Hematopoietic multipotent progenitor cell treated with erythropoietin and hydrocortisone succinate and interleukin-3 and kit ligand, for 17 days (in vitro differentiated cells): ENCODE data around the gene DYDC2.
"Not testable (repeated sequence)": the region's sequence is repeated elsewhere in the genome, so short reads cannot be mapped to it uniquely, and the experiment has no call there.

Source experiments
- DNase-seq: peaks from one replicate; pipeline ENCODE4 v3.0.0-alpha.2; 2015; ENCODE audit warnings: low spot score

DYDC2 gene, protein sequence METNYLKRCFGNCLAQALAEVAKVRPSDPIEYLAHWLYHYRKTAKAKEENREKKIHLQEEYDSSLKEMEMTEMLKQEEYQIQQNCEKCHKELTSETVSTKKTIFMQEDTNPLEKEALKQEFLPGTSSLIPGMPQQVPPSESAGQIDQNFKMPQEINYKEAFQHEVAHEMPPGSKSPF

DNA sequence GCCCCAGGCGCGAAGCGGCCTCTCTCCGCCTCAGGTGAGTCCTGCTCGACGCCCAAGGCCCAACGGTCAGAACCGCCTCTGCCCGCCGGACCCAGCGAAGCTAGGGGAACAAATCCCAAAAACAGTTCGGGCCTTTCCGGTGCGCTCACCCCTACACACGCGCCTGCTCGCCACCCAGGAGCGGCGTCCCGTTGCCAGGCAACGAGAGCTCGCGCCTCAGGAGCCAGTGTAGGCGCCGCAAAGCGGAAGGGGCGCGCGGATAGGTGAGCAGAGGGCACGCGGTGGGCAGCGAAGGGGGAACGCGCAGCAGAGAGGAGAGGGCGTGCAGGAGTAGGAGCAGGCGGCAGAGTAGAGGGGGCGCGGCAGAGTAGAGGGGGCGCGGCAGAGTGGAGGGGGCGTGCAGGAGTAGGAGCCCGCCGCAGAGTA is at the start of gene DYDC2, which contains the start of gene DYDC1:
Gene DYDC2 (plus strand): TSS at position 219 of the 426 bp plus-strand sequence. CDS start 5,663 bp downstream, outside the sequence.
Gene DYDC1 (minus strand): TSS at position 193 of the 426 bp plus-strand sequence. CDS start 4,154 bp downstream, outside the sequence.
- DNase-seq = no peak

DNA sequence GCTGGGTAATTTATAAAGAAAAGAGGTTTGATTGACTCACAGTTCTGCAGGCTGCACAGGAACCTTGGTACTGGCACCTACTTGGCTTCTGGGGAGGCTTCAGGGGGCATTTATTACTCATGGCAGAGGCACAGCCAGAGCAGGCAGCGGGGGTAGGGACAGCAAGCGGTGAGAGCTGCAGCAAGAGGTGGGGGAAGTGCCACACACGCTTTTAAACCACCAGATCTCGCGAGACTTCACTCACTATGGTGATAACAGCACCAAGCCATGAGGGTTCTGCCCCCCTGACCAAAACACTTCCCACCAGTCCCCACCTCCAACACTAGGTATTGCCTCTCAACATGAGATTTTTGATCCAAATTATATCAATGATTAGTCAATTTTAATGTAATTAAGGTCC is 43.1 kb upstream of the DYDC2 start:
- DNase-seq = no peak

DNA sequence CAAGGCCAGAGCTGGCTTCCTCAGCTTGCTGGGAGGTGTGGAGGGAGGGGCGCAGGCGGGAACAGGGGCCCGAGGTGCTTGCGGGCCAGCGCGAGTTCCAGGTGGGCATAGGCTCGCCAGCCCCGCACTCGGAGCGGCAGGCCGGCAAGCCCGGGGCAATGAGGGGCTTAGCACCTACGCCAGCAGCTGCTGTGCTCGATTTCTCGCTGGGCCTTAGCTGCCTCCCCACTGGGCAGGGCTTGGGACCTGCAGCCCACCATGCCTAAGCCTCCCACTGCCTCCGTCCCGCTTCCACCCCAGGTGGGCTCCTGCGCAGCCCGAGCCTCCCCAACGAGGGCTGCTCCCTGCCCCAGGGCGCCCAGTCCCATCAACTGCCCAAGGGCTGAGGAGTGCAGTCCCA is 41.2 kb upstream of the DYDC2 start:
- DNase-seq = no peak

DNA sequence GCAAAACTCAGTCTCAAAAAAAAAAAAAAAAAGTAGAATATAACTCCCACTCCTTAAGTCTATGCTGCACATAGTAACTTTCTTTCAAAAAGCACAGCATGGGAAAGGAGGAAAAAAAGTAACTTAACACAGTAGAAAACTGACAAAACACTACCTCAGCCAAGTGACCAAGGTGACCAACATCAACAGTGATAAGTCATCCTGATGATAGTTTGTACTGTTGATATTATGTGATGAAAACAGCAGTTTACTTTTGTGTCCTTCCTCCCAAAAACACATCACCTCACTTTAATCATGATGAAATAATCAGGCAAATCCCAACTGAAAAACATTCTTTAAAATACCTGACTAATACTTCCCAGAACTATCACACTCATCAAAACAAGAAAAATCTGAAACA is 37.8 kb upstream of the DYDC2 start:
- no peak for DNase-seq

DNA sequence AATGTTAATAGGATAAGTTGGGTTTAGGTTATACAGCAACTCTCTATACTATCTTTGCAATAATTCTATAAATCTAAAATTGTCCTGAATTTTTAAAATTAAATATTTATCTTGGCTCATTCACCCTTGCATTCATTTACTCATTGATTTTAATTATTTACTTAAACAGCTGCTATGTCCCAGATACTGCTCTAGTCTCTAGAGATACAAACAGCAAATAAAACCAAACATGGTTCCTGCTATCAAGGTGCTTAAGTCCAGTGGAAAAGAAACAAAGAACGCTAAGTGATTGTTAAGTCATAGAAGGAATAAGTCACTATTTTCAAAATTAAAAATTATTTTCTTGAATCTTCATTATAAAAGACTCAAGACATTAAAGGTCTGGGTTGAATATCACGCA is 37.3 kb upstream of the DYDC2 start:
- no peak for DNase-seq

DNA sequence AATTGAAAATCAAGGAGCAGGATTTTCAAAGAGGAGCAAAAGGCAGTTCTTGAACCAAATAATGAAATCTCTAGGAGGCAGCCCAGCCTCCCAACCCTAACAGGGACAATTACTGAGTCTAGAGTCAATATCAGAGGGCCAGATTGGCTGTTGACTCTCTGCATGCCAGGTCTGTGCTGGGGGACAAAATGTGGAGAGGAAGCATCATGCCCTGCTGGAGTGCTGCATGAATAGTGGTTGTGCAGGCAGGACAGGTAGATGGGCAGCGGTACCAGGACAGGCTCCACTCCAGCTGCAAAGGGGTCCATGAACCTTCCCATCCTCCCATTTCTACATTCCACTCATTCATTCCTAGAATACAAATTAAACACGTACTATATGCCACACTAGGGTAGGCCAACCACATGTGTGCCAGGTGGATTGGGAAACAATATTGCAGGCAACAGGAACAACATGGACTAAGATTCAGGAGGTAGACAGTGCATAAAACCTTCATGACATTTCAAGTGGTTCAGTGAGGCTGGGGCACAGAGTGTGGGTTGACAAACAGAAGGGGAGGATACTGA is 36.8 kb upstream of the DYDC2 start:
- DNase-seq = no peak

DNA sequence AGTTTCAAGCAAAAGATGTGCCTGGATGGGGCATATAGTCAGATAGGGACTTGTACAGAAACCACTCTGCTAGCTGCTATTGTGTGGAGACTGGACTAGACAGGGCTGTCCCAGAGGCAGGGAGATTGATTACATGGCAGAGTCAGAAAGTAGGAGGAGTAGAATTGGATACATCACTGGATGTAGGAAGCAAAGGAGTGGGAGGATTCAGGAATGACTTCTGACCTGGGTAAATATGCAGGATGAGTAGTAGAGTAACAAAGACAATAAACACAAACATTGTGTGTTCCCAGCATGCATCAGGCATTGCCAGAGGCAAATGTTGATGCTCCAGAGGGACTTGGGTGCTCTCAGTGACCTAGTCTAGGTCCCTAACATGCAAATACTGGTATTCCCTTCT is 36.2 kb upstream of the DYDC2 start:
- no peak for DNase-seq

DNA sequence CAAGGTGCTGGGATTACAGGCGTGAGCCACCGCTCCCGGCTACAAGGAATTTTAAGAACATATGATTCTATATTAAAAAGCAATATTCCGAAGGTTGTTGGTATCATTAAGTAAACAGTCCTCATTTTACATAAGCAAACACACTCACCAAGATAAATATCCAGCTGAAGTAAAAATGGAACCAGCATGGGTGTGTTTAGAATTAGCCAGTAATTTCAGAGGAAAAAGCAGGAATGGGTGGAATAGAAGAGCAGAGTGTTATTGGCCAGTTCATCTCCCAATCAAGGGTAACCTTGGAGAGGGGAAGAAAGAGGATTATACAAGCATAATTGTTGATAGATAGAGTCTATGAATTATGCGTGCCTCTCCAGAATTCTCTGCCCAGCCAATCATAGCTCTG is 35.4 kb upstream of the DYDC2 start:
- no peak for DNase-seq

DNA sequence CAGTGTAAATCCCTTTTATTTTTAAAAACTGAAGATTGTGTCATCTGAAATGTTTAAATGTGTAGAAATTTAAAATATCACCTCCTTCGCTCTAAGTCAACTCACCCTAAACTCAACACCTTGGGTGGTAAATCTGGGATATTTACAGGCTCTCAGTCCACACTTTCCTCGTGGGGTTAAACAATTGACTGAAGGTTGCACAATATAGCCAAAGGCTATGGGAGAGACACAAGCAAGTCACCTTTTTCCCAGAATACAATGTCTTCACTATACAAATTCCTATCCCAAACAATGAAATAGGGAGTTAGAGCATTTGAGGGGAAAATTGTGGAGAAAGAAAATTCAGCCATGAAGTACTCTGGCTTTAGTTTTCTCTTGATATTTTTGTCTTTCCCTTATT is 34.4 kb upstream of the DYDC2 start:
- DNase-seq = no peak

DNA sequence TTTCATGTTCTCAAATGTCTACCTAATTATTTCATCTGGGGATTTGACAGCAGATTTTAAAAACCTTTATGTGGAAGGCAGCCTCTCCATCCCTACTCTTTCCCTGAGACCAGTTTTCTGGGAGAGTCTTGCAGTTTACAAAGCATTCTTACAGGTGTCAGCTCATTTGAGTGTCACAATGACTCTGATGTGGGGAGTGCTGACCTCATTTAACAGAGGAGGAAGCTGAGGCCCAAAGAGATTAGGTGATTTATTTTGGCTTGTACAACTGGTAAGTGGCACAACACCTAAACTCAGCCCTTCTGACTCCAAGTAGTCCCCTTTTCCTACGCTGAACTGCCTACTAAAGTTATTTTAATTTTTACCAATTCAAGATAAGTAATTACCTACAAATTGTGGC is 33.9 kb upstream of the DYDC2 start:
- DNase-seq = no peak

DNA sequence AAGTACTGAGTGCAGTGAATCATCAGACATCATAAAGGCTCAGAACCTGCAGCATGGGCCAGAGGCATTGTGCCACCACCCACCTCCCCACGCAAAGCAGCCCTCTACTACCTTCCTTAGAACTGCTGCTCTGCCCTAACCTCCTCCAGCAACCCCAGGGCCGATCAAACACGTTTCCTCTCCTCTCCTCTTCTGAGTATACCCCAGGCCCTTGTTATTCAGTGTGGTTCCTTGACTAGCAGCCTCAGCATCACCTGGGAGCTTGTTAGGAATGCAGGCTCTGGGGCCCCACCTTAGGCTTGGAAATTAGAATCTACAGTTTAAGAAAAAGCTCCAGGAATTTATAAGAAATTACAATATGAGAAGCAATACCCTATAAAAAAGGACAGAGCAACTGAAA is 33.3 kb upstream of the DYDC2 start:
- no peak for DNase-seq

DNA sequence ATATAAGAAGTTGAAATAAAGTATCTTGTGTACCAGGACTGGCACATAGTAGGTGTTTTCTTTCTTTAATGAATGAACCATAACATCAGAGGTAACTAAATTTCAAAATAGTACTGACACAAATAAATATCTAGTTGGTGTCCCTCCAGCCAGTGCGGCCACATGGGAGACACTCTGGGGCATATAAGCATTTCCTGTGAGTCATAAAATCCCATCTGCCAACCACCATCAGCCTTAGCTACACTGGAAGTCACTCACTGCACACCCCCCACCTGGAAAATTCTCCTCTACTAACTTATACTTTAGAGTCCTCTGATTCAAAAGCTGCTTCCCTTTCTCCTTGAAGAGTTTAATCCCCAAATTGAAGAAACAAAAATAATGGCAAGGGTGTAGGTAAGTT is 32.5 kb upstream of the DYDC2 start:
- DNase-seq = no peak

DNA sequence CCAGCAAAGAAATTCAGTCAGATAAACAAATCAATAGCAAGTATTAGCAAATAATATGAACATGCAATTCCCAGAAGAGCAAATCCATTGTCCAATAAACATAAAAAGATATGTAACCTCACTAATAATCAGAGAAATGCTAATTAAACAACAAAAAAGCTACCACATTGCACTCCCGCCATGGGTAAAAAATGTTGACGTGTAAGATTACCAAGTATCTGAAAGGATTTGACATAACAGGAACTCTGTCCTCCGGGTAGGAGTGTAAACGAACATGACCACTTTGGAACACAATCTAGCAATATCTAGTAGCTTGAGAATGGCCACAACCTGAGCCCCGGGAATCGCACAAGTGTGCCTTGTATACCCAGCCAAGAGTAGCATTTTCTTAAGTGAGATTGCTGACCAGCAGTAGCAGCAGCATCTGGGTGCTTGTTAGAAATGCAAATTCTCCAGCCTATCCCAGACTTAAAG is 31.7 kb upstream of the DYDC2 start:
- DNase-seq = no peak

DNA sequence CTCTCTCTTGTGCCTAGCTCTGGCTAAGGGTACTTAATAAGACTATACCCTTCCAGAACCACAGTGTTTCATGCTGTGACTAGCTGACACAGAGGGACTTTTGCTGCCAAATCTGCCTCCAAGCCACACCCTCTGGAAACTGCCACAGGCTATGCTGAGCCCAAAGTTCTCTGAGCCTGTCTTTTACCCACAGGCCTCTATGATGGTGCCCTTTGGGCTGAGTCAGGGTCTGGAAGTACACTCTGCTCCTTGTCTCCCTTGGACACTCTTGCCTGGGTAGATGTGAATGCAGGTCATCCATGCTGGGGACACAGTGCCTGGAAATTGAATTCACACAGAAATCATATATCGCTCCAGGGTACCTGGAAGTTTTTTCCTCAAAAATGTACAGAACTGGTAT is 22.6 kb upstream of the DYDC2 start:
- no peak for DNase-seq

DNA sequence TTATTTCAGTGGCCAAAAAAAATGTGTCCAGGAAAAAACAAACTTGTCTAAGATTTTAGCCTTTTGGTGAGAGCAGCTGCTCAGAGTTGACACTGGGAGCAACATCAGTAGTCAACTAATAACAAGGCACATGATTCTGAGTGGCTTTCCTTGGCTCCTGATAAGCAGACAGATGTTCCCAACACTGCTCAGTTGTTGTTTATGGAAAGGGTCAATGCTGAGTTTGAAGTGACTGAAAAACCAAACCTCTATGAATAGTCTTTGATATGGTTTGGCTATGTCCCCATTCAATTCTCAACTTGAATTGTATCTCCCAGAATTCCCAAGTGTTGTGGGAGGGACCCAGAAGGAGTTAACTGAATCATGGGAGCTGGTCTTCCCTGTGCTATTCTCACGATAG is 12.3 kb upstream of the DYDC2 start:
- DNase-seq = no peak

DNA sequence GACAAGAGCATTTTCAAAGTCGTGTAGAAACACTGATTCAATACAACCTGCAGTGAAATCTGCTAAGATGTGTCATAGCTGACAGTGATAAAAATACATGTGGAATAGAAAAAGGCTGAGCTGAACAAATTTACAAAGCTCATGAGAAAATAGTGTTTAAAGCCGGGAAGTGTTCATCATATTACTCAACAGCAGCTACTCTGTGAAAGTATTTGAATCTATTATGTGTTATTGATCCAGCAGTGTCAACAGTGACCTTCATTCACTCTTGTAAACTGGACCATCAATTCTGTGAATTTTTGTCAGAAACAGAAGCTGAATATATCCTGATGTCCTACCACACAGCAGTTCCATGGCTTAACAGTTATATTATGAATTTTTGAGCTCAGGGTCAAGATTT is 11.7 kb upstream of the DYDC2 start:
- no peak for DNase-seq

DNA sequence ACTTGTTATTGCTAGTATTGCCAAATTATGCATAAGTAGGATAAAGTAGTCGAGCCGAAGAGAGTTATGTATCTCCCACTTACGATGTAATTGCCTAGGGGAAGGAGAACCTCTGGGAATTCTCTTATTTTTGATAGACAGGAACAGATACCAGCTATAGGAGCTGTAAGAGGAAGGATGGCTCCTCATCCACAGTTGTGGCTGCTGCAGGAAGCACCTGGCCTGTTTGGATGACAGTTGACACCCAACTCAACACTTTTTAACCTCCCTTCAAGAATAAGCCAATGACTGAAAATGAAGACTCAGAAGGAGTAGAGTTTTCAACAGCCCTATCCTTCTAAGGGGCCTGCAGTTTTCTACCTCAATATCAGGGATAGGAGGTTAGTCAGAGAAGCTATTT is 6.3 kb upstream of the DYDC2 start:
- DNase-seq = no peak

DNA sequence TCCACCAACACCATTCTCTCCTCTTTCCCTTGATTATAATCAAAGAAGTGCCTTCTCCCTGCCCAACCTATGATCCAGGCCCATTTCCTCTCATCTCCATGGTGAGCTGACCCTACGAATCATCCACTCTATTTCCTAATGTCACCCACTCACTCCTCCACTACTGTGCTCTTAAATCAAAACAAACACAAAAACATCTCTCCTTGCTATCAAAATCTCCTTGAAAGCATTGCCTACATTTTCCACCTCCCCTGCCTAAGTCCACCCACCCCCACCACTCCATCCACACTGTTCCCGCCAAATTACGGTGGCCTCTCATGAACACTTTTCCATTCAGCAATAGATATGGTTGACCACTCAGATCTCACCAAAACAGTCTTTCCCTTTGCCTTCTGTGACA is 5.4 kb upstream of the DYDC2 start:
- no peak for DNase-seq

DNA sequence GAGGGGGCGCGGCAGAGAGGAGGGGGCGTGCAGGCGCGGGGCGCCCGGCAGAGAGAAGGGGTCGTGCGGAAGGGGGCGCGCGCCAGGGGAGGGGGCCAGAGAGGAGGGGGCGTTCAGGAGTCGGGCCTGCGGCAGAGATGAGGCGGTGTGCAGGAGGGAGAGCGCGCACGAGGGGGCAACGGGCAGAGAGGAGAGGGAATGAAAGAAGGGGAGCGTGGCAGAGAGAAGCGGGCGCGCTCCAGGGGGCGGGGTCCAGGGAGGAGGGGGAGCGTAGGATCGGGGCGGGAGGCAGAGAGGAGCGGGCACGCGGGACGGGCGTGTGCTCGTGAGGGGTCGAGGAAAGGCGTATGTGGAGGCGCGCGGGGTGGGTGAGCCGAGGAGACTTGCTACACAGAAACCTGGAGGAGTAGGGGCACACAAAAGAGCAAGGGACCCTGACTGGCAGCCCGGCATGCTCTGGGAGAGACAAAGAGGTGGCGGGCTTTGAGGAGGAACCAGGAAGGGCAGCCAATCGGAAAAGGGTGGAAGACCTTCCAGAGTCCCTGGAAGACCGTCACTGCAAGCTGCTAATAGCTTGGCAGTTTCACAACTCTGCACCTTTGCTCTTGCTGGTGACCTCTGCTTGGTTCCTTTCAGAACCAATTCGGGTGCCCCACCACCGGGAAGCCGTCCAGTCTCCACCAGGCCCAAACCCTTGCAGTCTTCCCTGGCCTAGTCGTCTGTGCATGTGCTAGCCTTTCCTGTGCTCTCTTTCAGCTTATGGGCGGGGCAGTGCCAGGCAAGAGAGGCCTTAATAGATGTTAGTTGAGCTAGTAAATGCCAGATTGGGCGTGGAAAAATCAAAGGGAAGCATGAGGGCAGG is 639 bp downstream of the DYDC2 start:
- DNase-seq = no peak

DNA sequence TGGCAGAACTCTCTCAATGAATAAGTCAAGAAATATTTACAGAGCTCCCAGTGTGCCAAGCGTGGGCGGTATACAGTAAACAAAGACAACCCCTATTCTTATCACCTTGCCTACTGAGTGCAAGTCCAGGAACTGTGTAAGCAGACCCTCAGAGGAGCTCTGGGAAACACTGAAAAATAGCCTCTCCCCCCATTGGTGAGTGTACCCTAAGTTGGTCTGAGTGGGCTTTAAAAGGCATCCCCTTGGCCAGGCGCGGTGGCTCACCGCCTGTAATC is 1.2 kb downstream of the DYDC2 start:
- DNase-seq = no peak

DNA sequence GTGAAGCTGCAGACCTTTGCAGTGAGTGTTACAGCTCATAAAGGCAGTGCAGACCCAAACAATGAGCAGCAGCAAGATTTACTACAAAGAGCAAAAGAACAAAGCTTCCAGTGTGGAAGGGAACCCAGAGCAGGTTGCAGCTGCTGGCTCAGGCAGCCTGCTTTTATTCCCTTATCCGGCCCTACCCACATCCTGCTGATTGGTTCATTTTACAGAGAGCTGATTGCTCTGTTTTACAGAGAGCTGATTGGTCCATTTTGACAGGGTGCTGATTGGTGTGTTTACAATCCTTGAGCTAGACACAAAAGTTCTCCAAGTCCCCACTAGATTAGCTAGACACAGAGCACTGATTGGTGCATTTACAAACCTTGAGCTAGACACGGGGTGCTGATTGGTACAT is 2.3 kb downstream of the DYDC2 start:
- DNase-seq = not testable (repeated sequence)

DNA sequence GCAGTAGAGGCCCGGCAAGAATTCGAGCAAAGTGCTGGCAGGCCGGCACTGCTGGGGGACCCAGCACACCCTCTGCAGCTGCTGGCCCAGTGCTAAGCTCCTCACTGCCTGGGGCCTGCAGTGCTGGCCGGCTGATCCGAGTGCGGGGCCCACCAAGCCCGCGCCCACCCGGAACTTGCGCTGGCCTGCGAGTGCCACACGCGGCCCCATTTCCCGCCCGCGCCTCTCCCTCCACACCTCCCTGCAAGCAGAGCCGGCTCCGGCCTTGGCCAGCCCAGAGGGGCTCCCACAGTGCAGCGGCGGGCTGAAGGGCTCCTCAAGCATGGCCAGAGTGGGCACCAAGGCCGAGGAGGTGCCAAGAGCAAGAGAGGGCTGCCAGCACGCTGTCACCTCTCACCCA is 3.1 kb downstream of the DYDC2 start:
- no peak for DNase-seq

DNA sequence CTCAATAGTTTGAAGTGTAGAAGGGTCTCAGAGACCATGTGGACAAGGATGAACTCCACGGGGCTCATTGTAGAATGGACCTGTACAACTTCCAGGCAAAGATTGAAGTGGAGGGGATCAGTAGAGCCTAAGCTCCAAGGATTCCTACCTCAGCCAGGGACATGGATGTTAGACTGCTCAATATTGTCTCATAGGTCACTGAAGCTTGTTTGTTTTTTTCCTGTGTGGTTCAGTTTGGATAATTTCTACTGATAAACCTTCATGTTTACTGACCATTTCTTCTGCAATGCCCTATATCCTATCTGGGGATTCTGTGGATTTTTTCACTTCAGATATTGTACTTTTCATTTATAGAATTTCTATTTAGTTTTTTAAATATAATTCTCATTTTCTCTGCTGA is 8.9 kb downstream of the DYDC2 start:
- DNase-seq = no peak

DNA sequence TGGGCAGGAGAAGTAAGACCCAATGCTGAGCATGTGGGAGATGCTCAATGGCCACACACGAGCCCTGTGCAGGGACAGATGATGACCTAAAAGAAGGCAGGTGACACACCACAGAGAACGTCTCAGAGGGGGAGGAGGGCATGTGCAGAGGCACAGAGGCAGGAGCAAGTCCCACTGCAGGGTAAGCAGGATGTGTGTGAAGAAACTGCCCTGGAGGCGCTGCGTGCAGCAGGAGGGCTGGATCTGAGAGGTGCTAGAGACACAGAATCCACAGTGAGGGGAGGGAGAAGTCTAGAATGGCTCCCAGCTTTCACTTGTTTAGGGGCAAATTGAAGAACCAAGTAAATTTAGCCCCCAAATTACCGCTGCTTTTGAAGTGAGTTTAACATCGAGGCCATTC is 14.9 kb downstream of the DYDC2 start:
- DNase-seq = no peak
